ENCODE data around the gene PDCD1. TPM values are rescaled to one million over a fixed set of nuclear protein-coding genes. Genes with fewer than 3 reads are reported as not detected.

Gene PDCD1
- total and polyA plus RNA-seq, 2 of the 8 experiments (the other 6 are each of a cell fraction or from before 2014, with no cell fraction given): 0.48 to 1.1 TPM

DNA sequence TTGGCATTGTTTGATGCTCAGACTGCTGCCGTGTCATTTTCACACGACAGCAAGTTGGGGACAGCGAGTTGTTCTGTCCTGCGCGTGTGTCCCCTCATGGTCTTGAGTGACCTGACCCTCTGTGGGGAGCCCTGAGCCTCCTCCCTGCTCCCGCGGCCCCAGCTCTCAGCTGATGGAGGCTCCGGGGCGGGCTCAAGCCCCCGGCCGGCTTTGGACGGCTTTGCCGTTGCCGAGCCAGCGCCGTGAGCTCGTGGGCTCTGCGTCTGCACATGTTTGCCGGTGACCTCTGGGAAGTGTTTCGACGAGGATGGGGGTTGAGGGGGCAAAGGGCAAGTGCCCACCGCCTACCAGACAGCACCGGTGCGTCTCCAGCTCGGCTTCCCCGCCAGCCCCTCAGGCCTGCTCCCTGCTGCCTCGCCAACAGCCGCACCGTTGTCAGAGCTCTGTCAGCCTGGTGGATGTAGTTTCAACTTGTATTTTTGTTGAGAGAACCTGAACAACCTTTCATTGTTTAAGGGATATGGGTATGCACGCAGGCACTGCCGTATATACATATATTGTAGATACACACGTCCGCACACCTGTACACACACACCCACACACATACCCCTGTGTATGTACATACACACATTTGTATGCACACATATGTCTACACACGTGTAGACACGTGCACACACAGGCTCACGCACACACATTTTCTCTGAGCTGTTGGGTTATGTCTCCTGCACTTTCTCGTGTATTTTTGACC is 13.7 kb downstream of the PDCD1 start:
- CTCF ChIA-PET (ENCODE audit: partially characterized antibody): interaction anchor here (1.2 to 2.5 kb wide), 5 partner anchors 9 to 33 kb away, joined by 3 to 8 read pairs (median 3); no protein-coding TSS in a partner anchor

More for the DNA sequence above, 13.7 kb downstream of the PDCD1 start:
- TF ChIP-seq GABPA (IDR thresholded peaks at IDR 0.05; ENCODE audit: borderline replicate concordance, insufficient read depth, low read length) (no peak), MAFK (IDR thresholded peaks at IDR 0.05; ENCODE audit: low read depth, low read length) (no peak), CTBP2 (IDR thresholded peaks at IDR 0.05; ENCODE audit: borderline replicate concordance, insufficient read depth, insufficient read length, low read length) (no peak), SAP30 (IDR thresholded peaks at IDR 0.05; ENCODE audit: insufficient read depth, insufficient replicate concordance, low read length) (no peak), SRF (IDR thresholded peaks at IDR 0.05; ENCODE audit: low read depth, low read length) (no peak), CHD2 (IDR thresholded peaks at IDR 0.05; ENCODE audit: low read length) (no peak), POLR2AphosphoS5 (IDR thresholded peaks at IDR 0.05; ENCODE audit: low read depth, low read length) (no peak), TEAD4 (IDR thresholded peaks at IDR 0.05; ENCODE audit: low read depth, low read length) (no peak), RBBP5 (IDR thresholded peaks at IDR 0.05; ENCODE audit: borderline replicate concordance, low read depth, low read length) (no peak), E2F6 (IDR thresholded peaks at IDR 0.05) (no peak)
- DNase-seq (ENCODE audit: low read depth in 1 of 2, low spot score in 2 of 2) (peak in 1 of 2 experiments; percentile 41), FAIRE-seq (no peak)
- no peak overlapping the region for H4K91ac ChIP-seq (replicated peaks; ENCODE audit: insufficient read length, low read length)
- POLR2A ChIA-PET (ENCODE audit: partially characterized antibody): interaction anchor here (2.5 kb wide), 1 partner anchor 15 kb away, joined by 6 read pairs; no protein-coding TSS in a partner anchor
- no peak overlapping the region for H4K5ac ChIP-seq (ENCODE audit: insufficient read length, low read depth, low read length)
- 89% methylated on average over 35 of the region's 37 CpGs; no CpG with 5 or more reads in 1 of the 2 experiments for WGBS, 2 experiments (ENCODE audit: extremely low coverage in 1 of 2, insufficient coverage in 1 of 2, insufficient read length in 1 of 2, insufficient replicate concordance in 2 of 2, low coverage in 1 of 2, low lambda C conversion rate in 2 of 2, missing lambda C conversion rate in 1 of 2)
- no peaks in the 10 kb centered on the region for H3K79me2 ChIP-seq (ENCODE audit: control insufficient read depth in 1 of 2, insufficient read depth in 2 of 2, low read length in 2 of 2)
- H3K27me3 ChIP-seq (replicated peaks in 1 of 4; ENCODE audit: control insufficient read depth in 3 of 4, extremely low read depth in 1 of 4, insufficient read depth in 3 of 4, low read length in 3 of 4): peaks cover 0 to 15% (median 11%) of the 10 kb centered on the region in 4 experiments; a peak in 4 of 7 replicates
- no peak overlapping the region for H3K4ac ChIP-seq (replicated peaks; ENCODE audit: insufficient read length, low read depth, low read length)
- peak overlapping the region in 1 of 4 experiments; percentile 61; a peak in 1 of 8 replicates for H3K4me3 ChIP-seq (ENCODE audit: extremely low read depth in 1 of 4, insufficient read depth in 2 of 4, low read depth in 3 of 4, low read length in 4 of 4)
- H2BK12ac ChIP-seq (ENCODE audit: low read depth, low read length): no peak overlapping the region
- 0 out of 4 replicates have a peak overlapping the region, but pooled peaks of 1 of the 2 experiments have one; percentile 40 for H3K4me2 ChIP-seq (ENCODE audit: insufficient read depth in 1 of 2, low read depth in 2 of 2, low read length in 2 of 2)
- H2BK120ac ChIP-seq (replicated peaks; ENCODE audit: low read depth, low read length): no peak overlapping the region
- H2BK15ac ChIP-seq (ENCODE audit: low read length): no peak overlapping the region
- H3K23me2 ChIP-seq (ENCODE audit: low read depth, low read length): no peaks in the 10 kb centered on the region; the same call in 1 of the 2 replicates
- no peak overlapping the region for H3K9ac ChIP-seq (replicated peaks in 1 of 4; ENCODE audit: extremely low read depth in 1 of 4, low read depth in 3 of 4, low read length in 3 of 4)
- no peak overlapping the region for H4K8ac ChIP-seq (ENCODE audit: extremely low read depth, insufficient read depth, low read length)
- H3K27ac ChIP-seq (ENCODE audit: low read depth, low read length): no peak overlapping the region
- 0 out of 2 replicates have a peak overlapping the region, but pooled peaks have one; percentile 55 for H2BK20ac ChIP-seq (ENCODE audit: low read length)
- no peak overlapping the region for H3K18ac ChIP-seq (ENCODE audit: extremely low read depth, low read length)
- H3K9me3 ChIP-seq (ENCODE audit: insufficient read depth in 2 of 2, low read depth in 1 of 2, low read length in 1 of 2): no peaks in the 10 kb centered on the region
- no peaks in the 10 kb centered on the region for H3K36me3 ChIP-seq (ENCODE audit: control insufficient read depth in 2 of 4, insufficient read depth in 4 of 4, low read length in 3 of 4)
- H3K56ac ChIP-seq (replicated peaks; ENCODE audit: insufficient read length, low read depth, low read length): no peak overlapping the region
- no peaks in the 10 kb centered on the region for H4K20me1 ChIP-seq (replicated peaks in 1 of 2; ENCODE audit: control insufficient read depth in 1 of 2, insufficient read depth in 2 of 2, low read length in 2 of 2)
- peaks cover 0 to 4% (median 0%) of the 10 kb centered on the region in 4 experiments; a peak in 1 of 7 replicates for H3K4me1 ChIP-seq (replicated peaks in 1 of 4; ENCODE audit: control insufficient read depth in 3 of 4, insufficient read depth in 4 of 4, low read length in 3 of 4)
- no peak overlapping the region for H2AFZ ChIP-seq (ENCODE audit: low read length)
- H2BK5ac ChIP-seq (ENCODE audit: low read depth, low read length): no peak overlapping the region
- no peaks in the 10 kb centered on the region for H3K79me1 ChIP-seq (ENCODE audit: low read depth, low read length)
- H3K23ac ChIP-seq (ENCODE audit: insufficient read length): no peak overlapping the region
- no peak overlapping the region for H2AK5ac ChIP-seq (ENCODE audit: low read depth, low read length)
- no peak overlapping the region for H3K14ac ChIP-seq (ENCODE audit: insufficient read length)

Data from H1 (cell line).